Measurements from ENCODE around the gene CFAP45. TPM values are rescaled to one million over a fixed set of nuclear protein-coding genes. Genes with fewer than 3 reads are reported as not detected.

Gene CFAP45
- total and polyA plus RNA-seq, 9 of the 15 experiments (the other 6 are each of a cell fraction or from before 2014, with no cell fraction given): 0.65 to 2.4 (median 1.5) TPM

DNA sequence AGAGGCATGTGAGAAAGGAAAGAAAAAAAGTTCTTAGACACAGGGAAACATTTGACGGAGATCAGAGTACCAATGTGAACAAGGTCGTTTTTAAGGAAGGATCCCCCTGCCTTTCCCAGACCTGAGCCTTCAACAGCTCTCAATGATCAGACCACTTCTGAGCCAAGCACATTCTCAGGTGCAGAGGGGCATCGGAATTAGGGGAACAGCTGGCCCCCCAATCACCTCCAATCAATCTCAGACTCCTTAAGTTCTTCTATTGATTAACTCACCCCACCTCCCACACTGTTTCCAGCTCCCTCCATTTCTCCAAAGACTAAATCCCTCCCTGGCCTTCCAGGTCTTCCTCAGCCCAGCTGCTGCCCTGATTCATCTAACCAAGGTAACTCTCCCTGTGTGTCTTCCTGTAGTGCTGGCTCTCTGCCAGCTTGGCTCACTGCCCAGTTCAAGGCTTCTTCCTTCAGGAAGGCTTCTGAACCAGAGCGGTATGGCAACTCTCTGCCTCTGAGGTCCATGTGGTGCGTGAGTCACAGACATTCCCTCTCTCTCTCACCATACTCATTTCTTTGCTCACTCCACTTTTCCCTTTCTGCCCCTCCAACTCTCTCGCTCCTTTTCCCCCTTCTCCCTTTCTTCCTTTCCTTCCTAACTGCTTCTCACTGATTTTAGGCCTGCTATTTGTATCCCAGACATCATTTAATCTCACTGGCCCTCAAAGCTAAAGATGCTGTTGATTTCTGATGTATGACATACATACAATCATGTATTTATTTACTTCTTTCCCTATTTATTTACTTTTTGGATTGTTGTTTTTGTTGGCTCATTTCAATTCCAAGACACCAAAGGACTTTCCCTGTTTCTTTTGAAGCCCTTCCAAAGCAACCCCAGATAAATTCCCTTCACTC, 18.1 kb downstream of the CFAP45 start (continued):
- TF ChIP-seq, protein P1, sequence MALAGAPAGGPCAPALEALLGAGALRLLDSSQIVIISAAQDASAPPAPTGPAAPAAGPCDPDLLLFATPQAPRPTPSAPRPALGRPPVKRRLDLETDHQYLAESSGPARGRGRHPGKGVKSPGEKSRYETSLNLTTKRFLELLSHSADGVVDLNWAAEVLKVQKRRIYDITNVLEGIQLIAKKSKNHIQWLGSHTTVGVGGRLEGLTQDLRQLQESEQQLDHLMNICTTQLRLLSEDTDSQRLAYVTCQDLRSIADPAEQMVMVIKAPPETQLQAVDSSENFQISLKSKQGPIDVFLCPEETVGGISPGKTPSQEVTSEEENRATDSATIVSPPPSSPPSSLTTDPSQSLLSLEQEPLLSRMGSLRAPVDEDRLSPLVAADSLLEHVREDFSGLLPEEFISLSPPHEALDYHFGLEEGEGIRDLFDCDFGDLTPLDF (CRISPR knock-in tag; IDR thresholded peaks at IDR 0.05): no peak
- TF ChIP-seq, protein P2, sequence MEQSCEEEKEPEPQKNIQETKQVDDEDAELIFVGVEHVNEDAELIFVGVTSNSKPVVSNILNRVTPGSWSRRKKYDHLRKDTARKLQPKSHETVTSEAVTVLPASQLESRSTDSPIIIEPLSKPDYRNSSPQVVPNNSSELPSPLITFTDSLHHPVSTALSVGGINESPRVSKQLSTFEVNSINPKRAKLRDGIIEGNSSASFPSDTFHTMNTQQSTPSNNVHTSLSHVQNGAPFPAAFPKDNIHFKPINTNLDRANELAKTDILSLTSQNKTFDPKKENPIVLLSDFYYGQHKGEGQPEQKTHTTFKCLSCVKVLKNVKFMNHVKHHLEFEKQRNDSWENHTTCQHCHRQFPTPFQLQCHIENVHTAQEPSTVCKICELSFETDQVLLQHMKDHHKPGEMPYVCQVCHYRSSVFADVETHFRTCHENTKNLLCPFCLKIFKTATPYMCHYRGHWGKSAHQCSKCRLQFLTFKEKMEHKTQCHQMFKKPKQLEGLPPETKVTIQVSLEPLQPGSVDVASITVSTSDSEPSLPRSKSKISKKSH (CRISPR knock-in tag; IDR thresholded peaks at IDR 0.05): no peak
- TF ChIP-seq THRAP3 (IDR thresholded peaks at IDR 0.05; ENCODE audit: borderline replicate concordance) (no peak), CBFA2T3 (IDR thresholded peaks at IDR 0.05) (0 out of 2 replicates have a peak, but pooled peaks have one; percentile 10), ELF1 (tag; IDR thresholded peaks at IDR 0.05) (peak; percentile 66), NCOA4 (IDR thresholded peaks at IDR 0.05; ENCODE audit: partially characterized antibody) (no peak), ILK (tag; IDR thresholded peaks at IDR 0.05; ENCODE audit: borderline replicate concordance, low read depth) (no peak), HMG20A (CRISPR knock-in tag; conservative IDR thresholded peaks at IDR 0.05) (no peak), LEF1 (IDR thresholded peaks at IDR 0.05) (no peak; the same call in 1 of the 2 replicates), PTBP1 (IDR thresholded peaks at IDR 0.05; ENCODE audit: low read depth, low read length) (no peak), MAZ (CRISPR knock-in tag; conservative IDR thresholded peaks at IDR 0.05 in 1 of 2, IDR thresholded peaks at IDR 0.05 in 1 of 2) (no peak), ZNF165 (CRISPR knock-in tag; IDR thresholded peaks at IDR 0.05; ENCODE audit: borderline replicate concordance) (no peak), ZNF766 (CRISPR knock-in tag; conservative IDR thresholded peaks at IDR 0.05) (no peak), ZKSCAN8 (CRISPR knock-in tag; IDR thresholded peaks at IDR 0.05) (no peak), ZNF551 (CRISPR knock-in tag; IDR thresholded peaks at IDR 0.05) (no peak), FOSL1 (tag; conservative IDR thresholded peaks at IDR 0.05) (peak; percentile 91), ZBTB17 (CRISPR knock-in tag; IDR thresholded peaks at IDR 0.05) (no peak)
- TF ChIP-seq, protein P3, sequence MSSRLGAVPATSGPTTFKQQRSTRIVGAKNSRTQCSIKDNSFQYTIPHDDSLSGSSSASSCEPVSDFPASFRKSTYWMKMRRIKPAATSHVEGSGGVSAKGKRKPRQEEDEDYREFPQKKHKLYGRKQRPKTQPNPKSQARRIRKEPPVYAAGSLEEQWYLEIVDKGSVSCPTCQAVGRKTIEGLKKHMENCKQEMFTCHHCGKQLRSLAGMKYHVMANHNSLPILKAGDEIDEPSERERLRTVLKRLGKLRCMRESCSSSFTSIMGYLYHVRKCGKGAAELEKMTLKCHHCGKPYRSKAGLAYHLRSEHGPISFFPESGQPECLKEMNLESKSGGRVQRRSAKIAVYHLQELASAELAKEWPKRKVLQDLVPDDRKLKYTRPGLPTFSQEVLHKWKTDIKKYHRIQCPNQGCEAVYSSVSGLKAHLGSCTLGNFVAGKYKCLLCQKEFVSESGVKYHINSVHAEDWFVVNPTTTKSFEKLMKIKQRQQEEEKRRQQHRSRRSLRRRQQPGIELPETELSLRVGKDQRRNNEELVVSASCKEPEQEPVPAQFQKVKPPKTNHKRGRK (tag; IDR thresholded peaks at IDR 0.05): no peak
- TF ChIP-seq, protein P4, sequence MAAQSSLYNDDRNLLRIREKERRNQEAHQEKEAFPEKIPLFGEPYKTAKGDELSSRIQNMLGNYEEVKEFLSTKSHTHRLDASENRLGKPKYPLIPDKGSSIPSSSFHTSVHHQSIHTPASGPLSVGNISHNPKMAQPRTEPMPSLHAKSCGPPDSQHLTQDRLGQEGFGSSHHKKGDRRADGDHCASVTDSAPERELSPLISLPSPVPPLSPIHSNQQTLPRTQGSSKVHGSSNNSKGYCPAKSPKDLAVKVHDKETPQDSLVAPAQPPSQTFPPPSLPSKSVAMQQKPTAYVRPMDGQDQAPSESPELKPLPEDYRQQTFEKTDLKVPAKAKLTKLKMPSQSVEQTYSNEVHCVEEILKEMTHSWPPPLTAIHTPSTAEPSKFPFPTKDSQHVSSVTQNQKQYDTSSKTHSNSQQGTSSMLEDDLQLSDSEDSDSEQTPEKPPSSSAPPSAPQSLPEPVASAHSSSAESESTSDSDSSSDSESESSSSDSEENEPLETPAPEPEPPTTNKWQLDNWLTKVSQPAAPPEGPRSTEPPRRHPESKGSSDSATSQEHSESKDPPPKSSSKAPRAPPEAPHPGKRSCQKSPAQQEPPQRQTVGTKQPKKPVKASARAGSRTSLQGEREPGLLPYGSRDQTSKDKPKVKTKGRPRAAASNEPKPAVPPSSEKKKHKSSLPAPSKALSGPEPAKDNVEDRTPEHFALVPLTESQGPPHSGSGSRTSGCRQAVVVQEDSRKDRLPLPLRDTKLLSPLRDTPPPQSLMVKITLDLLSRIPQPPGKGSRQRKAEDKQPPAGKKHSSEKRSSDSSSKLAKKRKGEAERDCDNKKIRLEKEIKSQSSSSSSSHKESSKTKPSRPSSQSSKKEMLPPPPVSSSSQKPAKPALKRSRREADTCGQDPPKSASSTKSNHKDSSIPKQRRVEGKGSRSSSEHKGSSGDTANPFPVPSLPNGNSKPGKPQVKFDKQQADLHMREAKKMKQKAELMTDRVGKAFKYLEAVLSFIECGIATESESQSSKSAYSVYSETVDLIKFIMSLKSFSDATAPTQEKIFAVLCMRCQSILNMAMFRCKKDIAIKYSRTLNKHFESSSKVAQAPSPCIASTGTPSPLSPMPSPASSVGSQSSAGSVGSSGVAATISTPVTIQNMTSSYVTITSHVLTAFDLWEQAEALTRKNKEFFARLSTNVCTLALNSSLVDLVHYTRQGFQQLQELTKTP (IDR thresholded peaks at IDR 0.05; ENCODE audit: low read depth in 1 of 2, partially characterized antibody in 2 of 2): no peak

Measured in K562 (cell line).